Nephron progenitor cell (in vitro differentiated cells): ENCODE measurements around the gene LILRB4.
"Not testable (repeated sequence)": the region's sequence is repeated elsewhere in the genome, so short reads cannot be mapped to it uniquely, and the experiment has no call there.

Experiments used
- DNase-seq: peaks from one replicate; pipeline ENCODE4 v3.0.0; 2021
- H3K27ac Mint-ChIP-seq: 2 replicates; pipeline ENCODE4 v1.8.0; 2021; ENCODE audit warnings: mild to moderate bottlenecking, moderate library complexity, mixed read lengths
- H3K27me3 Mint-ChIP-seq: 2 replicates; pipeline ENCODE4 v1.8.0; 2021; ENCODE audit warnings: mild to moderate bottlenecking, low read depth, mixed read lengths; ENCODE audit not compliant: poor library complexity
- H3K36me3 Mint-ChIP-seq: 2 replicates; pipeline ENCODE4 v1.8.0; 2021; ENCODE audit warnings: low read depth, mixed read lengths
- H3K4me1 Mint-ChIP-seq: 2 replicates; pipeline ENCODE4 v1.8.0; 2021; ENCODE audit warnings: mixed read lengths
- H3K4me3 Mint-ChIP-seq: 2 replicates; pipeline ENCODE4 v1.8.0; 2021; ENCODE audit warnings: mild to moderate bottlenecking, moderate library complexity, mixed read lengths
- H3K9me3 Mint-ChIP-seq: 2 replicates; pipeline ENCODE4 v1.8.0; 2021; ENCODE audit warnings: mild to moderate bottlenecking, moderate library complexity, mixed read lengths
- TF ChIP-seq, protein P1 (sequence below): fragments of 200-600 bp; sonication (generic); IDR thresholded peaks from 2 replicates; pipeline ENCODE4 v1.5.0; 2021; ENCODE audit warnings: antibody characterized with exemption

Gene LILRB4

DNA sequence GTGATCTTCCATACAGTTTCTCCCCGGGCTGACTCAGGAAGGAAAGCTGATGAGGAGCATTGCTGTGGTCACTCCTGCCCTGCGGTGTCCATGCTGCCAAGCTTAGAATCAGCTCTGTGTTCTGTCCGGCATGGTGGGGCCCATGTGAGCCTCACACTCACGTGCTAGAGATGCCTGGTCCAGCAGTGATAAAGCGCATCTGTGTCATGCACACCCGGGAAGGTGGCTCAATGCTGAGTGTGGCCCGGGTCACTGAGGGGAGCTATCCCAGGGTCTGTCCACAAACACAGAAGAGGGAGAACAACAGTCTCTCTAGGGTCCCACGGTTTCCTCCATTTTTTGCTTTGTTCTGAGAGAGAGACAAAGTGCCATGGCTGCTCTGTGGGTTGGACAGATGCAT lies 36.0 kb upstream of the LILRB4 start:
- Mint-ChIP-seq H3K27me3 (peaks cover 4% of the 10 kb centered on the region), H3K4me1 (no peaks in the 10 kb centered on the region), H3K36me3 (no peaks in the 10 kb centered on the region), H3K4me3 (no peak overlapping the region), H3K9me3 (peaks cover 83% of the 10 kb centered on the region), H3K27ac (no peak overlapping the region)
- TF ChIP-seq, protein P1, sequence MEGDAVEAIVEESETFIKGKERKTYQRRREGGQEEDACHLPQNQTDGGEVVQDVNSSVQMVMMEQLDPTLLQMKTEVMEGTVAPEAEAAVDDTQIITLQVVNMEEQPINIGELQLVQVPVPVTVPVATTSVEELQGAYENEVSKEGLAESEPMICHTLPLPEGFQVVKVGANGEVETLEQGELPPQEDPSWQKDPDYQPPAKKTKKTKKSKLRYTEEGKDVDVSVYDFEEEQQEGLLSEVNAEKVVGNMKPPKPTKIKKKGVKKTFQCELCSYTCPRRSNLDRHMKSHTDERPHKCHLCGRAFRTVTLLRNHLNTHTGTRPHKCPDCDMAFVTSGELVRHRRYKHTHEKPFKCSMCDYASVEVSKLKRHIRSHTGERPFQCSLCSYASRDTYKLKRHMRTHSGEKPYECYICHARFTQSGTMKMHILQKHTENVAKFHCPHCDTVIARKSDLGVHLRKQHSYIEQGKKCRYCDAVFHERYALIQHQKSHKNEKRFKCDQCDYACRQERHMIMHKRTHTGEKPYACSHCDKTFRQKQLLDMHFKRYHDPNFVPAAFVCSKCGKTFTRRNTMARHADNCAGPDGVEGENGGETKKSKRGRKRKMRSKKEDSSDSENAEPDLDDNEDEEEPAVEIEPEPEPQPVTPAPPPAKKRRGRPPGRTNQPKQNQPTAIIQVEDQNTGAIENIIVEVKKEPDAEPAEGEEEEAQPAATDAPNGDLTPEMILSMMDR = no peak
- DNase-seq = no peak

DNA sequence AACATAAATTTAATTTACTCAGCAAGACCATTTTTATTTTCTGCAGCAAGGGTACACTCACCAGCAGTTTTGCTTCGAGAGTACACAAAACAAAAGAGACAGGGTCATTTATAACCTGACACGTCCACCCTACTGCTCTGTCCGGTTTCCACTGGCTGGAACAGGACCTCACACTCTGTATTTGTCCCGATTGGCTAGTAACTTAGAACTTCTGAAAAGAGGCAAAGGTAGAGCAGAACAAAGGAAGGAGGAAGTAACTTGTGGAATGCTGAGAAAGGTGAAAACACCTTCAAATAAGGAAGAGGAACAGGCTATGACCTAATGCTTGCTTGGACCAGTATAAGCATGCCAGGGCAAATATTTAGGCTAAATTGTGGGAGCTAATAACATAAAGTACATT lies 34.9 kb upstream of the LILRB4 start:
- DNase-seq, H3K36me3 Mint-ChIP-seq, H3K4me3 Mint-ChIP-seq, H3K4me1 Mint-ChIP-seq, H3K27me3 Mint-ChIP-seq, H3K27ac Mint-ChIP-seq: not testable (repeated sequence)
- H3K9me3 Mint-ChIP-seq = peaks cover 83% of the 10 kb centered on the region

DNA sequence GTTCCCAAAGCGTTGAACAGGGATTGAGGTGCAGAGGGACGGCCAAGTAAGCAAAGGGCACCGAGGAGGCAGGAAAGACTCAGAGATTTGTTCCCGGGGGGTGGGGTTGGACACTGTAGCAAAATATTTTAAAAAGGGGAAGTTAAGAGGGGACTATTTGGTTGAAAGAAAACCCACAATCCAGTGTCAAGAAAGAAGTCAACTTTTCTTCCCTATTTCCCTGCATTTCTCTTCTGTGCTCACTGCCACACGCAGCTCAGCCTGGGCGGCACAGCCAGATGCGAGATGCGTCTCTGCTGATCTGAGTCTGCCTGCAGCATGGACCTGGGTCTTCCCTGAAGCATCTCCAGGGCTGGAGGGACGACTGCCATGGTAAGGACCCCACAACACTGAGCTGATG lies 32.5 kb upstream of the LILRB4 start, which contains the start of gene LILRB1:
TSS of gene LILRB1 (plus strand) at position 223 of the 400 bp plus-strand sequence. CDS start 590 bp downstream, outside the sequence.
- peaks cover 88% of the 10 kb centered on the region for H3K9me3 Mint-ChIP-seq
- H3K27ac Mint-ChIP-seq, H3K4me3 Mint-ChIP-seq, DNase-seq, H3K36me3 Mint-ChIP-seq, H3K27me3 Mint-ChIP-seq, H3K4me1 Mint-ChIP-seq: not testable (repeated sequence)

DNA sequence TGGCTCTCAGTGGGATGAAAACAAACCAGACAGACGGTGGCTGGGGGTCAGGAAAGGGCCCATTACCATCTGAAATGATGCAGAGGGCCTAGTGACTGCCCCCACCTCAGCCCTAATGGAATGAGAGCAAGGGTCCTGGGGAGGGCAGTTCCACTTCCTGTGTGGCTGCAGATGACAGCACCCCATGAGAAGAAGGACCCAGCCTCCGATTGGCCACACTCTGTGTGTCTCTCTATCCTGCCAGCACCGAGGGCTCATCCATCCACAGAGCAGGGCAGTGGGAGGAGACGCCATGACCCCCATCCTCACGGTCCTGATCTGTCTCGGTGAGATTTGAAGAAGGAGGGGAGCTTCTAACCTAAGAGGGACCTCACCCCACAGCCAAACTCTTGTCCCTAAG lies 32.0 kb upstream of the LILRB4 start:
- TF ChIP-seq, protein P1 = no peak
- Mint-ChIP-seq H3K9me3 (peaks cover 87% of the 10 kb centered on the region), H3K36me3 (no peaks in the 10 kb centered on the region), H3K27ac (no peak overlapping the region), H3K4me1 (no peaks in the 10 kb centered on the region), H3K27me3 (peaks cover 2% of the 10 kb centered on the region), H3K4me3 (no peak overlapping the region)
- no peak for DNase-seq

DNA sequence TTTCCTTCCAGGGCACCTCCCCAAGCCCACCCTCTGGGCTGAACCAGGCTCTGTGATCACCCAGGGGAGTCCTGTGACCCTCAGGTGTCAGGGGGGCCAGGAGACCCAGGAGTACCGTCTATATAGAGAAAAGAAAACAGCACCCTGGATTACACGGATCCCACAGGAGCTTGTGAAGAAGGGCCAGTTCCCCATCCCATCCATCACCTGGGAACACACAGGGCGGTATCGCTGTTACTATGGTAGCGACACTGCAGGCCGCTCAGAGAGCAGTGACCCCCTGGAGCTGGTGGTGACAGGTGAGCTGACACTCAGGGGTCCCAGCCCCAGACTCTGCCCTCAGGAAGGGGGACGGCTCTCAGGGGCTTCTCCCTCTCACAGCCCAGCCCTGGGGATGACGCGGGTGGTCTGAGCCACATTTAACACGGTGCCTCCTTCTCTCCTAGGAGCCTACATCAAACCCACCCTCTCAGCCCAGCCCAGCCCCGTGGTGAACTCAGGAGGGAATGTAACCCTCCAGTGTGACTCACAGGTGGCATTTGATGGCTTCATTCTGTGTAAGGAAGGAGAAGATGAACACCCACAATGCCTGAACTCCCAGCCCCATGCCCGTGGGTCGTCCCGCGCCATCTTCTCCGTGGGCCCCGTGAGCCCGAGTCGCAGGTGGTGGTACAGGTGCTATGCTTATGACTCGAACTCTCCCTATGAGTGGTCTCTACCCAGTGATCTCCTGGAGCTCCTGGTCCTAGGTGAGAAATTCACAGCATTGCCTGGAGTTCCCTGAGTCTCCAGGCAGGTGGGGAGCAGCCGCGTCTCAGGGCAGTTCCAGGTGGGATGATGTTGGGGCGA lies 31.1 kb upstream of the LILRB4 start:
- H3K4me1 Mint-ChIP-seq, H3K36me3 Mint-ChIP-seq, DNase-seq: not testable (repeated sequence)

DNA sequence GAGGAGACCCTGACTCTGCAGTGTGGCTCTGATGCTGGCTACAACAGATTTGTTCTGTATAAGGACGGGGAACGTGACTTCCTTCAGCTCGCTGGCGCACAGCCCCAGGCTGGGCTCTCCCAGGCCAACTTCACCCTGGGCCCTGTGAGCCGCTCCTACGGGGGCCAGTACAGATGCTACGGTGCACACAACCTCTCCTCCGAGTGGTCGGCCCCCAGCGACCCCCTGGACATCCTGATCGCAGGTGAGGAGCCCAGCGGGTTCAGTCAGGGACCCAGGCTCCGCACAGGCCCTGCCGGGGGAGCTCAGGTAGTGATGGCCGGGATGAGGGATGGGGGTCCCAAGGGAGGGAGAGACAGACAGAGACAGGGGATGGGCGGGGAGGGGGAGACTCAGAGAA lies 30.3 kb upstream of the LILRB4 start:
- not testable (repeated sequence) for H3K27me3 Mint-ChIP-seq, H3K4me1 Mint-ChIP-seq, H3K36me3 Mint-ChIP-seq, DNase-seq, H3K27ac Mint-ChIP-seq, H3K4me3 Mint-ChIP-seq
- peaks cover 83% of the 10 kb centered on the region for H3K9me3 Mint-ChIP-seq

More for the DNA sequence above, 31.1 kb upstream of the LILRB4 start:
- H3K27me3 Mint-ChIP-seq, H3K4me3 Mint-ChIP-seq, H3K27ac Mint-ChIP-seq: not testable (repeated sequence)
- H3K9me3 Mint-ChIP-seq = peaks cover 85% of the 10 kb centered on the region

DNA sequence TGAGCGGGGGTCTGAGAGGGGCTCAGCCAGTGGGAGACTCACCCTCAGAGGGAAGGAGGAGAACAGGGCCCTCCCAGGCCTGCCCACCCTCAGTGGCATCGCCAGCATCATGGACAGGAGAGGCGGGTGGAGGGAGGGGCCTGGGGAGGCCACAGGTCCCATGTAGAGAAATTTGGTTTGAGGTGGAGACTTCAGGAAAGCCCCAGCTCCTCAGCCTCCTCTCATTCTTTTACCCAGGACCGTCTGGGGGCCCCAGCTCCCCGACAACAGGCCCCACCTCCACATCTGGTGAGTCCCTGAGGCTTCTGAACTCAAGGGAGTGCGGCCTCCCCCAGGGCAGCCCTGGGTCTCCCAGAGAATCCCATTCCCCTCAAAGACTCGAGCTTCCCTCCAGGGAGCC lies 29.4 kb upstream of the LILRB4 start:
- H3K27ac Mint-ChIP-seq = no peak overlapping the region

DNA sequence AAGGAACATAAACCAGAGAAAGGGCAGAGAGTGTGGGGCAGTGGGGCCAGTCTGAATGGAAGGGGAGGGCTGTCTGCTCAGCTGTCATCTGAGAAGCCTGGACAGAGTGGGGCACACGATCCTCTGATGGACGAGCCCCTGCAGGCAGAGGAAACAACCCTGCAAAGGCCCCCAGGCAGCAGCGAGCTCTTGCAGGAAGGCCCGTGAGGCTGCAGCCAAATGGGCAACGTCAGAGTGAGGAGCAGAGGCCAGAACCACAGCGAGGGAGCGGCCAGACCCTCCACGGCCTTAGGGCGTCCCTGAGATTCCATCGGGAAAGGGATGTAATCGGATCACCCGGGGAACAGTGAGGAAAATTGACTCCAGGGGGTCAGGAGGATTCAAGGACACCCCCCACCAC lies 26.7 kb upstream of the LILRB4 start:
- H3K27ac Mint-ChIP-seq, H3K27me3 Mint-ChIP-seq, H3K36me3 Mint-ChIP-seq, H3K4me3 Mint-ChIP-seq, H3K4me1 Mint-ChIP-seq, DNase-seq: not testable (repeated sequence)
- peaks cover 81% of the 10 kb centered on the region for H3K9me3 Mint-ChIP-seq

More for the DNA sequence above, 29.4 kb upstream of the LILRB4 start:
- Mint-ChIP-seq H3K4me1 (no peaks in the 10 kb centered on the region), H3K4me3 (no peak overlapping the region), H3K27me3 (peaks cover 2% of the 10 kb centered on the region), H3K36me3 (no peaks in the 10 kb centered on the region), H3K9me3 (peaks cover 80% of the 10 kb centered on the region)
- DNase-seq = no peak
- TF ChIP-seq, protein P1 = no peak
